Measurements from ENCODE around the gene TAF3.
A peak's percentile ranks its signal among the peaks of the same experiment; 100 is the strongest.

Gene TAF3

GRCh38 chr10:7933262-7933661, 115.0 kb downstream of the TAF3 start:
- no peak for DNase-seq (ENCODE audit: low read depth)

GRCh38 chr10:7933757-7934156, 115.5 kb downstream of the TAF3 start:
- DNase-seq (ENCODE audit: low read depth): no peak

- DNase-seq (ENCODE audit: low read depth): no peak
Observed at GRCh38 chr10:7937315-7937945, 119.1 kb downstream of the TAF3 start.

GRCh38 chr10:7941576-7941975, 123.3 kb downstream of the TAF3 start:
- no peak for DNase-seq (ENCODE audit: low read depth)

GRCh38 chr10:7942316-7942715, 124.0 kb downstream of the TAF3 start:
- no peak for DNase-seq (ENCODE audit: low read depth)

GRCh38 chr10:7942859-7943258, 124.6 kb downstream of the TAF3 start:
- DNase-seq (ENCODE audit: low read depth): no peak

GRCh38 chr10:7944215-7944480, 125.8 kb downstream of the TAF3 start:
- DNase-seq (ENCODE audit: low read depth): no peak

GRCh38 chr10:7944537-7944936, 126.2 kb downstream of the TAF3 start:
- DNase-seq (ENCODE audit: low read depth): no peak

GRCh38 chr10:7945034-7945433, 126.7 kb downstream of the TAF3 start:
- DNase-seq (ENCODE audit: low read depth): no peak

- DNase-seq (ENCODE audit: low read depth): no peak
Observed at GRCh38 chr10:7945469-7946187, 127.3 kb downstream of the TAF3 start.

- DNase-seq (ENCODE audit: low read depth): no peak
Observed at GRCh38 chr10:7948371-7949000, 130.2 kb downstream of the TAF3 start.

- DNase-seq (ENCODE audit: low read depth): no peak
Observed at GRCh38 chr10:7950981-7951847, 132.9 kb downstream of the TAF3 start.

- no peak for DNase-seq (ENCODE audit: low read depth)
Observed at GRCh38 chr10:7952266-7952665, 134.0 kb downstream of the TAF3 start.

- DNase-seq (ENCODE audit: low read depth): no peak
Observed at GRCh38 chr10:7953447-7953846, 135.1 kb downstream of the TAF3 start.

- no peak for DNase-seq (ENCODE audit: low read depth)
Observed at GRCh38 chr10:7955446-7955845, 137.1 kb downstream of the TAF3 start.

- DNase-seq (ENCODE audit: low read depth): peak; percentile 56
Observed at GRCh38 chr10:7956508-7956907, 138.2 kb downstream of the TAF3 start.

GRCh38 chr10:7957591-7957990, 139.3 kb downstream of the TAF3 start:
- DNase-seq (ENCODE audit: low read depth): no peak

GRCh38 chr10:7958442-7958841, 140.1 kb downstream of the TAF3 start:
- no peak for DNase-seq (ENCODE audit: low read depth)

GRCh38 chr10:7960108-7960507, 141.8 kb downstream of the TAF3 start:
- DNase-seq (ENCODE audit: low read depth): no peak

GRCh38 chr10:7962592-7962991, 144.3 kb downstream of the TAF3 start:
- DNase-seq (ENCODE audit: low read depth): no peak

GRCh38 chr10:7965457-7965856, 147.2 kb downstream of the TAF3 start:
- no peak for DNase-seq (ENCODE audit: low read depth)

- no peak for DNase-seq (ENCODE audit: low read depth)
Observed at GRCh38 chr10:7967035-7967434, 148.7 kb downstream of the TAF3 start.

Measured in GM04504 (cell line).